H1 (cell line): ENCODE data around the gene METTL1. TPM values are rescaled to one million over a fixed set of nuclear protein-coding genes. Genes with fewer than 3 reads are reported as not detected.

Experiments used
- CTCF ChIA-PET: fragments of 300-600 bp; sonication (Branson Sonifier 250); formaldehyde crosslinking; loops from one replicate; lab custom pipeline; 2021; ENCODE audit not compliant: partially characterized antibody; lab: Charles Lee
- POLR2A ChIA-PET: fragments of 300-600 bp; sonication (Branson Sonifier 250); formaldehyde crosslinking; loops from one replicate; lab custom pipeline; 2021; ENCODE audit warnings: inconsistent platforms; ENCODE audit not compliant: partially characterized antibody; lab: Charles Lee
- DNase-seq, 2 experiments: peaks; one replicate each; pipeline versions ENCODE4 v3.0.0 to v3.0.0-alpha.2; 2010 to 2022; ENCODE audit warnings: low spot score in 2 of 2, low read depth in 1 of 2, mixed read lengths in 1 of 2
- FAIRE-seq: peaks from 2 replicates; lab custom pipeline; 2011; peaks lifted over from hg19 to GRCh38; lab: Jason Lieb, UNC
- H2AFZ ChIP-seq: 2 replicates; pipeline ENCODE4 v1.8.1; 2012; ENCODE audit warnings: low read length, inconsistent platforms
- H2AK5ac ChIP-seq: 2 replicates; pipeline ENCODE4 v1.6.1; 2013; ENCODE audit warnings: low read depth, low read length
- H2BK120ac ChIP-seq: replicated peaks from 2 replicates; pipeline ENCODE3; 2013; ENCODE audit warnings: low read depth, low read length, inconsistent platforms
- H2BK12ac ChIP-seq: 2 replicates; pipeline ENCODE4 v1.6.1; 2013; ENCODE audit warnings: low read depth, low read length
- H2BK15ac ChIP-seq: 2 replicates; pipeline ENCODE4 v1.6.1; 2013; ENCODE audit warnings: low read length
- H2BK20ac ChIP-seq: 2 replicates; pipeline ENCODE4 v1.6.1; 2013; ENCODE audit warnings: low read length
- H2BK5ac ChIP-seq: 2 replicates; pipeline ENCODE4 v1.6.1; 2013; ENCODE audit warnings: low read depth, low read length
- H3K14ac ChIP-seq: 2 replicates; pipeline ENCODE4 v1.6.1; 2013; ENCODE audit warnings: inconsistent platforms; ENCODE audit not compliant: insufficient read length
- H3K18ac ChIP-seq: 2 replicates; pipeline ENCODE4 v1.6.1; 2013; ENCODE audit warnings: low read length; ENCODE audit errors: extremely low read depth
- H3K23ac ChIP-seq: 2 replicates; pipeline ENCODE4 v1.6.1; 2013; ENCODE audit warnings: inconsistent platforms; ENCODE audit not compliant: insufficient read length
- H3K23me2 ChIP-seq: 2 replicates; pipeline ENCODE4 v1.6.1; 2013; ENCODE audit warnings: low read depth, low read length
- H3K27ac ChIP-seq: 2 replicates; pipeline ENCODE4 v1.6.1; 2011; ENCODE audit warnings: low read depth, low read length, inconsistent platforms
- H3K27me3 ChIP-seq, 4 experiments: replicated peaks in 1 of 4; 1 replicate in 1 of 4; 2 replicates in 3 of 4; pipeline versions ENCODE4 v1.6.1 to v1.8.1; 2011 to 2013; ENCODE audit warnings: low read length in 3 of 4, mild to moderate bottlenecking in 3 of 4, inconsistent platforms in 2 of 4, mixed read lengths in 2 of 4, moderate library complexity in 1 of 4; ENCODE audit not compliant: control insufficient read depth in 3 of 4, insufficient read depth in 3 of 4; ENCODE audit errors: extremely low read depth in 1 of 4
- H3K36me3 ChIP-seq, 4 experiments: 2 replicates each; pipeline versions ENCODE4 v1.6.1 to v1.8.1; 2011 to 2013; ENCODE audit warnings: mild to moderate bottlenecking in 4 of 4, low read length in 3 of 4, moderate library complexity in 2 of 4, control low read depth in 1 of 4, inconsistent platforms in 1 of 4; ENCODE audit not compliant: insufficient read depth in 4 of 4, control insufficient read depth in 2 of 4
- H3K4ac ChIP-seq: replicated peaks from 2 replicates; pipeline ENCODE3; 2013; ENCODE audit warnings: low read length, low read depth, mixed read lengths, inconsistent platforms; ENCODE audit not compliant: insufficient read length
- H3K4me1 ChIP-seq, 4 experiments: replicated peaks in 1 of 4; 1 replicate in 1 of 4; 2 replicates in 3 of 4; pipeline versions ENCODE4 v1.6.1 to v1.8.1; 2011 to 2013; ENCODE audit warnings: low read length in 3 of 4, inconsistent platforms in 2 of 4, mixed read lengths in 1 of 4; ENCODE audit not compliant: insufficient read depth in 4 of 4, control insufficient read depth in 3 of 4
- H3K4me2 ChIP-seq, 2 experiments: 2 replicates each; pipeline versions ENCODE4 v1.6.1 to v1.8.1; 2011 to 2013; ENCODE audit warnings: low read depth in 2 of 2, low read length in 2 of 2, control low read depth in 1 of 2, inconsistent platforms in 1 of 2, mild to moderate bottlenecking in 1 of 2; ENCODE audit not compliant: insufficient read depth in 1 of 2
- H3K4me3 ChIP-seq, 4 experiments: fragments of 200-600, 300-600 bp in 1 of 4; sonication (generic), shearing (Covaris generic), sonication (Bioruptor Twin) in 1 of 4; 2 replicates each; pipeline versions ENCODE4 v1.5.1 to v1.8.1; 2011 to 2016; ENCODE audit warnings: low read length in 4 of 4, low read depth in 3 of 4, control low read depth in 2 of 4, inconsistent platforms in 2 of 4, mild to moderate bottlenecking in 2 of 4, mixed read lengths in 1 of 4, moderate library complexity in 1 of 4; ENCODE audit not compliant: insufficient read depth in 2 of 4; ENCODE audit errors: extremely low read depth in 1 of 4
- H3K56ac ChIP-seq: replicated peaks from 2 replicates; pipeline ENCODE3; 2013; ENCODE audit warnings: low read depth, mild to moderate bottlenecking, mixed read lengths, low read length, inconsistent platforms; ENCODE audit not compliant: insufficient read length
- H3K79me1 ChIP-seq: 2 replicates; pipeline ENCODE4 v1.6.1; 2013; ENCODE audit warnings: low read depth, low read length, control low read depth
- H3K79me2 ChIP-seq, 2 experiments: 2 replicates each; pipeline versions ENCODE4 v1.6.1 to v1.8.1; 2012 to 2013; ENCODE audit warnings: low read length in 2 of 2, mild to moderate bottlenecking in 2 of 2, inconsistent platforms in 1 of 2; ENCODE audit not compliant: insufficient read depth in 2 of 2, control insufficient read depth in 1 of 2
- H3K9ac ChIP-seq, 4 experiments: replicated peaks in 1 of 4; 1 replicate in 1 of 4; 2 replicates in 3 of 4; pipeline versions ENCODE4 v1.6.1 to v1.8.1; 2011 to 2013; ENCODE audit warnings: low read depth in 3 of 4, low read length in 3 of 4, control low read depth in 2 of 4, mild to moderate bottlenecking in 2 of 4, moderate library complexity in 2 of 4, inconsistent platforms in 1 of 4; ENCODE audit errors: extremely low read depth in 1 of 4
- H3K9me3 ChIP-seq, 2 experiments: 2 replicates each; pipeline versions ENCODE4 v1.6.1 to v1.8.1; 2012 to 2013; ENCODE audit warnings: mild to moderate bottlenecking in 2 of 2, moderate library complexity in 2 of 2, control low read depth in 1 of 2, inconsistent platforms in 1 of 2, low read depth in 1 of 2, low read length in 1 of 2, mixed read lengths in 1 of 2; ENCODE audit not compliant: insufficient read depth in 2 of 2
- H4K20me1 ChIP-seq, 2 experiments: replicated peaks in 1 of 2; 2 replicates each; pipeline versions ENCODE3 to v1.8.1; 2011 to 2013; ENCODE audit warnings: inconsistent platforms in 2 of 2, low read length in 2 of 2, mild to moderate bottlenecking in 1 of 2; ENCODE audit not compliant: insufficient read depth in 2 of 2, control insufficient read depth in 1 of 2
- H4K5ac ChIP-seq: 2 replicates; pipeline ENCODE4 v1.6.1; 2013; ENCODE audit warnings: low read length, low read depth, mixed read lengths, inconsistent platforms; ENCODE audit not compliant: insufficient read length
- H4K8ac ChIP-seq: 2 replicates; pipeline ENCODE4 v1.8.0; 2013; ENCODE audit warnings: mild to moderate bottlenecking, moderate library complexity, low read length, inconsistent platforms; ENCODE audit not compliant: insufficient read depth; ENCODE audit errors: extremely low read depth
- H4K91ac ChIP-seq: replicated peaks from 2 replicates; pipeline ENCODE3; 2013; ENCODE audit warnings: low read length, mixed read lengths, inconsistent platforms; ENCODE audit not compliant: insufficient read length
- CHD2 ChIP-seq: IDR thresholded peaks from 2 replicates; pipeline ENCODE4 v1.6.1; 2012; ENCODE audit warnings: low read length, improper control_type of control experiment
- CREB1 ChIP-seq: IDR thresholded peaks from 2 replicates; pipeline ENCODE4 v1.6.1; 2012; ENCODE audit warnings: inconsistent platforms
- EGR1 ChIP-seq: IDR thresholded peaks from 2 replicates; pipeline ENCODE4 v1.6.1; 2011; ENCODE audit warnings: low read depth, low read length, borderline replicate concordance
- EP300 ChIP-seq, 2 experiments: IDR thresholded peaks; 1 replicate in 1 of 2; 2 replicates in 1 of 2; pipeline ENCODE4 v1.6.1; 2011 to 2012; ENCODE audit warnings: low read depth in 2 of 2, low read length in 2 of 2, mild to moderate bottlenecking in 2 of 2, borderline replicate concordance in 1 of 2, inconsistent platforms in 1 of 2, moderate library complexity in 1 of 2
- KDM4A ChIP-seq: IDR thresholded peaks from one replicate; pipeline ENCODE4 v1.7.1; 2012; ENCODE audit warnings: low read depth, mild to moderate bottlenecking, moderate library complexity, low read length, inconsistent platforms; ENCODE audit not compliant: severe bottlenecking
- PHF8 ChIP-seq: fragments of 200-600 bp; sonication (generic); conservative IDR thresholded peaks from 2 replicates; pipeline ENCODE4 v1.7.1; 2012; ENCODE audit warnings: low read depth, mild to moderate bottlenecking, inconsistent platforms, low read length, moderate library complexity
- SP2 ChIP-seq: IDR thresholded peaks from 2 replicates; pipeline ENCODE4 v1.6.1; 2012; ENCODE audit warnings: mild to moderate bottlenecking, low read length, inconsistent platforms
- SRF ChIP-seq: IDR thresholded peaks from 2 replicates; pipeline ENCODE4 v1.6.1; 2011; ENCODE audit warnings: mild to moderate bottlenecking, low read depth, low read length, moderate library complexity
- TCF12 ChIP-seq: IDR thresholded peaks from 2 replicates; pipeline ENCODE4 v1.6.1; 2011; ENCODE audit warnings: low read depth, mild to moderate bottlenecking, low read length
- WGBS, 2 experiments: shearing (Covaris generic) in 1 of 2; methylation state at CpG; one replicate each; pipeline versions ENCODE4 v1.1.6 to v1.1.7; 2013 to 2015; ENCODE audit warnings: low lambda C conversion rate in 2 of 2, mixed read lengths in 2 of 2, inconsistent platforms in 1 of 2, low coverage in 1 of 2, missing lambda C conversion rate in 1 of 2; ENCODE audit not compliant: insufficient replicate concordance in 2 of 2, insufficient coverage in 1 of 2, insufficient read length in 1 of 2; ENCODE audit errors: extremely low coverage in 1 of 2, missing lambda C conversion rate in 1 of 2; 5-methylcytosine and 5-hydroxymethylcytosine counted together
- polyA plus RNA-seq, 7 experiments: library from polyadenylated mRNA; depleted of rRNA in 3 of 7; stranded (reverse) in 5 of 7; unstranded in 2 of 7; fragments of >200 nt in 5 of 7; fragments of 200-250 nt in 2 of 7; gene quantifications; 1 replicate in 5 of 7; 2 replicates in 1 of 7; 4 replicates in 1 of 7; pipeline versions ENCODE4 v1.2.1 to v1.2.3, GENCODE V29; 2011 to 2013; ENCODE audit warnings: missing spikeins in 2 of 7, mixed read lengths in 2 of 7
- total RNA-seq: library from RNA; stranded (reverse); fragmentation: NEBNext Ultra II Directional; extraction: Animal tissue kit (Norgen Biotek cat#: 25700); gene quantifications from 2 replicates; pipeline ENCODE4 v1.2.1, GENCODE V29; 2021

METTL1 gene
- total and polyA plus RNA-seq, 2 of the 8 experiments (the other 6 are each of a cell fraction or from before 2014, with no cell fraction given), result 40.5 to 46.0 TPM

- H3K27me3 ChIP-seq, result peaks cover 39 to 68% (median 62%) of the 10 kb centered on the region in 4 experiments
- TF ChIP-seq SP2, result no peak
- TF ChIP-seq CREB1, result no peak
- TF ChIP-seq TCF12, result no peak
- no peak for TF ChIP-seq EP300 (IDR thresholded peaks at IDR 0.05; ENCODE audit: borderline replicate concordance in 1 of 2, low read depth in 2 of 2, low read length in 2 of 2)
- no peak for TF ChIP-seq EGR1
- TF ChIP-seq SRF, result no peak
- TF ChIP-seq KDM4A, result no peak
- no peak for TF ChIP-seq CHD2
- TF ChIP-seq PHF8, result no peak
These were observed 31.9 kb downstream of the METTL1 start for GRCh38 chr12:57739914-57740538.

More at GRCh38 chr12:57739914-57740538, 31.9 kb downstream of the METTL1 start:
- no peak overlapping the region for H3K27ac ChIP-seq
- no peak overlapping the region for H4K5ac ChIP-seq
- H3K18ac ChIP-seq, result no peak overlapping the region
- peaks cover 0 to 11% of the 10 kb centered on the region in 2 experiments for H4K20me1 ChIP-seq
- FAIRE-seq (no peak), DNase-seq (no peak)
- peaks cover 0 to 6% (median 0%) of the 10 kb centered on the region in 4 experiments; a peak in 1 of 8 replicates for H3K36me3 ChIP-seq
- peaks cover 2% of the 10 kb centered on the region; the same call in 1 of the 2 replicates for H3K23me2 ChIP-seq
- H3K56ac ChIP-seq, result no peak overlapping the region
- ChIA-PET POLR2A (interaction anchor here (0.9 to 3.9 kb wide), 4 partner anchors 10 to 25 kb away, joined by 3 to 25 read pairs (median 4); partner anchors contain the start of gene CDK4), CTCF (interaction anchor here (0.6 to 11.2 kb wide), 6 partner anchors 17 to 265 kb away, joined by 3 to 149 read pairs (median 6); partner anchors contain the start of gene B4GALNT1)
- H2BK5ac ChIP-seq, result no peak overlapping the region
- no peak overlapping the region for H2AK5ac ChIP-seq
- no peak overlapping the region for H3K9ac ChIP-seq
- H3K9me3 ChIP-seq, result no peaks in the 10 kb centered on the region; a peak in 1 of 4 replicates
- no peak overlapping the region for H2BK15ac ChIP-seq
- WGBS, 2 experiments, result 49% methylated on average over 10 of the region's 10 CpGs; no CpG with 5 or more reads in 1 of the 2 experiments
- peak overlapping the region in 1 of 2 experiments; percentile 93; a peak in 2 of 4 replicates for H3K4me2 ChIP-seq
- H3K4me3 ChIP-seq, result no peak overlapping the region
- no peaks in the 10 kb centered on the region for H3K79me1 ChIP-seq
- no peaks in the 10 kb centered on the region for H3K79me2 ChIP-seq
- no peak overlapping the region for H3K14ac ChIP-seq
- no peak overlapping the region for H2BK120ac ChIP-seq
- H4K91ac ChIP-seq, result no peak overlapping the region
- no peak overlapping the region for H3K4ac ChIP-seq
- H2BK20ac ChIP-seq, result no peak overlapping the region
- no peak overlapping the region for H2AFZ ChIP-seq
- no peak overlapping the region; the same call in 1 of the 2 replicates for H2BK12ac ChIP-seq
- peaks cover 6 to 28% (median 12%) of the 10 kb centered on the region in 4 experiments; a peak in 6 of 7 replicates for H3K4me1 ChIP-seq
- H4K8ac ChIP-seq, result no peak overlapping the region; the same call in 1 of the 2 replicates
- no peak overlapping the region for H3K23ac ChIP-seq
